ENCODE measurements around the gene LCN12.

LCN12 gene

DNA sequence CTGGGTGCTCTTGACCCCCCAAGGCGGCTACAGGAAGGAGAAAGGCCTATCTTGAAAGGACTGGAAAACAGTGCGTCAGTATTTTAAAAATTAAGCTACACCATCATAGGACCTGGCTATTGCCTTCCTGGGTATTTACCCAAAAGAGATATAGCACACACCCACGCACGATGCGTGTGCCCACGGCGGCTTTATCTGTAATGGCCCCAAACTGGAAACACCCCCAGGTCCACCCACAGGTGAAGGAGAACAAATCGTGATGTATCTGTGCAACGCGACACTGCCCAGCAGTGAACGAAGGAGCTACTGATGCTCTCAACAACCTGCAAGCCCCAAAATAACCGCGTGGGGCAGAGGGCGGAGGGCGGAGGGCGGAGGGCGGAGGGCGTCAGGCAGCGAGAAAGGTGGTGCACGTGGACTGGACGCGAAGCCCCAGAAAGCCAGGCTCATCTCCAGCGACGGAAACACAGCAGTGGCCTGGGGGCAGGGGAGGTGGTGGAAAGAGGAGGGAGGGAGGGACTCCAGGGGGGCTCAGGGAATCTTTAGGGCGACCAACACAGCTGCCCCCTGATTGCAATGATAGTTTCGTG is 12.9 kb downstream of the LCN12 start:
- Mint-ChIP-seq H3K36me3 (ENCODE audit: low read depth) (no peaks in the 10 kb centered on the region), H3K9me3 (no peaks in the 10 kb centered on the region), H3K4me1 (ENCODE audit: low read depth) (peaks cover 13% of the 10 kb centered on the region), H3K27me3 (ENCODE audit: low read depth) (no peaks in the 10 kb centered on the region), H3K4me3 (no peak overlapping the region), H3K27ac (peak overlapping the region; percentile 15)

DNA sequence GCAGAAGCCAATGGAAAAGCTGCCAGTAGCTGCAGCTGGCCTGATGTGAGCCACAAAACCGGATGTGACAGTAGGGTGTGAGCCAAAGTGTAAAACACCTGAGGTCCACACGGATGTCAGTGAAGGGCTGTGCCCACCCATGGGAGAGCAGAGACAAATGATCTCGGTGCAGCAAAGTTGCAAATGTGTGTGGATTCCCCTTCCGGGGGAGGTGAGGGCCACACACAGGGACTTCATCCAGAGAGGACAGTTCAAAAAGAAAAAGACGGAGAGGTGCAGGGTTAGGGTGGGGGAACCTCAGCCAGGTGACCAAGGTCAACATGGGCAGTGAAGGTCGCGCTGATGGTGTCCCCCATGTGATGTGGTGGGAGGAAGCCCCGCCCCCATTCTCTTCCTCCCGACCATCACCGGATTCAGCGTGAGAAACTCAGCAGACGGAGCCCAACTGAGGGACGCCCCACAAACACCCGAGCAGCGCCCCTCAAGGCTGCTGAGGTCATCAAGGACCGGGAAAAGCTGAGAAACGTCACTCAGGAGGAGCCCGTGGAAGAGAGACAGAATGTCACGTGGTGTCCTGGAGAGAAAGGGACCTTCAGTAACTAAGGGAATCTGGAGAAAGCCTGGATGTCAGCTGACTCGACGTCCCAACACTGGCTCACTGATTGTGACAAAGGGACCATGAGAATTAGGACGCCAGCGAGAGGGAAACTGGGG is 13.9 kb downstream of the LCN12 start:
- Mint-ChIP-seq H3K9me3 (no peaks in the 10 kb centered on the region), H3K4me3 (peak overlapping the region; percentile 64), H3K4me1 (ENCODE audit: low read depth) (peaks cover 11% of the 10 kb centered on the region), H3K27me3 (ENCODE audit: low read depth) (no peaks in the 10 kb centered on the region), H3K27ac (peak overlapping the region; percentile 80), H3K36me3 (ENCODE audit: low read depth) (no peaks in the 10 kb centered on the region)

DNA sequence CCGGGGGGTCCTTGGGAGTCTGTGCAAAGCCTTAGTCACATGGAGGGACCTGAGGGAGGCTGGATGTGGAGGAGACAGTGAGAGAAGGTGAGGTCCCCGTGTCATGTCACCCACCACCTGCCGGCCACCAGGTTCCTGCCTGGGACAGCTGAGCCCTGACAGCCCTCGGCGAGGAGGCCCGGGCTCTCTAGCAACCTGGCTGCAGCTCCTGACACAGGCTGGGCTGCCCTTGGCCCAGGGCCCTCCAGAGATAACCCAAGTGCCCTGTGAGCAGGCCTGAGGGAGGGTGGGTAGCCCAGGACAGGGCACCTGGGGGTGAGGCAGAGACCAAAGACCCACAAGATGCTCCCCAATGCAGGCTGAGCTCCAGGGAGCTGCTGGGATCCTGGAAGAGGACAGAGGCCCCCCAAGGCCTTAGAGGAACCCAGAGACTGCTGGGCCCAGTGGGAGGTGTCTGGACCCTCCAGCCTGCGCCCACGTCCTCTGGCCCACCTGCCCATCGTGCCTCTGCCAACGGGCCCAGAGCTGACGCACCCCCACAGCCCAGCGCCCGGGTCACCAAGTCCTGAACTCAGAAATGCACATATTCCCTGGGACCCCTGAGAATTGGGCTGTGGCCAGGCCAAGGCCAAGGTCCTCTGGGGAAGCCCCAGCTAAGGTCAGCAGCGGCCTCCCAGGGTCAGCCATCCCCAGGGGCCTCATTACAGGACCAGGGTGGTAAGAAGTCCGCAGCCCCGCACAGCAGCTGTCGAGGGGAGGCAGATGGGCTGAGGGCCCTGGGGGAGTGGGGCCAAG is 16.5 kb downstream of the LCN12 start:
- Mint-ChIP-seq H3K4me3 (no peak overlapping the region), H3K36me3 (ENCODE audit: low read depth) (no peaks in the 10 kb centered on the region), H3K4me1 (ENCODE audit: low read depth) (peaks cover 9% of the 10 kb centered on the region), H3K9me3 (no peaks in the 10 kb centered on the region), H3K27me3 (ENCODE audit: low read depth) (no peaks in the 10 kb centered on the region), H3K27ac (no peak overlapping the region)

DNA sequence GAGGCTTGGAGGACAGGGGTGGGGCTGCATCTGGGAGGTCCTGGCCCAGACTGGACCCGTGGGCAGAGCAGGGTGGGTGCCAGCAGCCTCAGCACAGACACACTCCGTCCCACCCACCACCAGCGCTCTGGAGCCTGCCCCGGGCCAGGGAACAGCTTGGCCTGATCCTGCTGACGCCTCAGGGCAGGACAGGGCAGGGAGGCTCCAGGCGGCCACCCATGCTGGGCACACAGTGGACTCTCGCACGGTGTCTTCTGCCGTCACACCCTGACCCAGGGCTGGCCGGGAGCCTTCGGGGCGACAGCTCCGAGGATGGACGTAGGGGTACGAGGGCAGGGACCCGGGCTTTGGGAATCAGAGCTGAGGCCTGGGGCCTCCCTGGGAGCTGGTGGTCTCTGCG is 17.1 kb downstream of the LCN12 start:
- Mint-ChIP-seq H3K27me3 (ENCODE audit: low read depth) (no peaks in the 10 kb centered on the region), H3K9me3 (no peaks in the 10 kb centered on the region), H3K27ac (no peak overlapping the region)

DNA sequence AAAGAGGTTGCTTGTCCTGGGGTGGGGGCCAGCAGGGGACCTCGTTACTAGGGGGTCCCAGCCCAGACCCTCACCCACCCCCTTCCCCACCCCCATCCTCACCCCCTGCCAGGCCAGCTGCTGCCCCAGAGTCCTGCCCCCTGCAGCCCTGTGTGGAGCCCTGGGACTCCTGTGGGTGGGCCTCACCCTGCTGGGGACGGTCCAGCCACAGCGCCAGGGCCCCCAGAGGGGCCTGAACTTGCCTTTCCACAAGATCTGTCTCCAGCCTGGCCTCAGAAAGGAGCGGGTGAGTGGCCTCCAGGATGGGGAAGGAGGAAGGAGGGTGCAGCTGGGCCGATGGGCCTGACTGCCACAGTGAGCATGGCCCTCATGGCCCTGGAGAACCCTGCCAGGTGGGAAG is 17.7 kb downstream of the LCN12 start:
- Mint-ChIP-seq H3K4me3 (no peak overlapping the region), H3K27me3 (ENCODE audit: low read depth) (no peaks in the 10 kb centered on the region), H3K27ac (no peak overlapping the region), H3K4me1 (ENCODE audit: low read depth) (peaks cover 4% of the 10 kb centered on the region), H3K9me3 (no peaks in the 10 kb centered on the region), H3K36me3 (ENCODE audit: low read depth) (no peaks in the 10 kb centered on the region)

More for the DNA sequence above, 17.1 kb downstream of the LCN12 start:
- Mint-ChIP-seq H3K36me3 (ENCODE audit: low read depth) (no peaks in the 10 kb centered on the region), H3K4me1 (ENCODE audit: low read depth) (peaks cover 9% of the 10 kb centered on the region), H3K4me3 (no peak overlapping the region)

DNA sequence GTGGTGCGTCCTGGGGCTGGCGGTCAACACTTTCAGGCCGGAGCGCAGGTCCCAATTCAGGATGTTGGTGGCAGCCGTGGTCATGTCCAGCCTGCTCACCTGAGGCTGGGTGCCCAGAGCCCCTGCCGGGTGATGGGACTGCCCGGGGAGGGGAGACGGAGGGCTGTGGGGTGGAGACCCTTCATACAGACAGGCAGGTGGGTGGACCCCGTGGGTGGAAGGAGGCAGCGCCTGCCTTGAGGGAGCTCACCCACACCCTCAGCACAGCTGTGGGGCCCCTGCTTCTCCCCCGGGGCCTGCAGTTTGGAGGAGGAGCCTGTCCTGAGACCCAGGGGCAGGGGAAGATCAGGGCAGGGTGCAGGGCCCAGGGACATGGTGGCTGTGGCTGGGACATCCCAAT is 18.3 kb downstream of the LCN12 start:
- Mint-ChIP-seq H3K36me3 (ENCODE audit: low read depth) (no peaks in the 10 kb centered on the region), H3K4me3 (no peak overlapping the region), H3K9me3 (no peaks in the 10 kb centered on the region), H3K27me3 (ENCODE audit: low read depth) (no peaks in the 10 kb centered on the region), H3K4me1 (ENCODE audit: low read depth) (peaks cover 5% of the 10 kb centered on the region), H3K27ac (no peak overlapping the region)

DNA sequence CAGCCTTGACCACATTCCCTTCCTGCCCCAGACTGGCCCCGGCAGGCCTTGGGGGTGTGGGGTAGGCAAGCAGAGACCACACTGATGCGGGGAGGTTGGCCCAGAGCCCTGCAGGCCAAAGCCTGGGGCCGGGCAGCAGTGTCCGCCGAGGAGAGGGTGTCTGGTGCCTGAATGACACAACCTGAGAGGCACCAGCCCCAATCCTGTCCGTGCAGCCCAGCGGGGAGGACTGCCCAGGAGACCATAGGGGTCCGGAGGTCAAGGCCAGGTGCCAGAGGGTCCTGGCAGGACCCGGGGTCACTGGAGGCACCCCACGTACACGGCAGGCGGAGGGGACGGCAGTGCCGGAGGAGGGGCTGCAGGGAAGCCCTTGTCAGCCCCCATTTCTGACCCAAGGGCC is 19.7 kb downstream of the LCN12 start:
- Mint-ChIP-seq H3K9me3 (no peaks in the 10 kb centered on the region), H3K4me3 (no peak overlapping the region), H3K36me3 (ENCODE audit: low read depth) (no peaks in the 10 kb centered on the region), H3K27ac (no peak overlapping the region), H3K27me3 (ENCODE audit: low read depth) (peaks cover 5% of the 10 kb centered on the region), H3K4me1 (ENCODE audit: low read depth) (peaks cover 3% of the 10 kb centered on the region)

DNA sequence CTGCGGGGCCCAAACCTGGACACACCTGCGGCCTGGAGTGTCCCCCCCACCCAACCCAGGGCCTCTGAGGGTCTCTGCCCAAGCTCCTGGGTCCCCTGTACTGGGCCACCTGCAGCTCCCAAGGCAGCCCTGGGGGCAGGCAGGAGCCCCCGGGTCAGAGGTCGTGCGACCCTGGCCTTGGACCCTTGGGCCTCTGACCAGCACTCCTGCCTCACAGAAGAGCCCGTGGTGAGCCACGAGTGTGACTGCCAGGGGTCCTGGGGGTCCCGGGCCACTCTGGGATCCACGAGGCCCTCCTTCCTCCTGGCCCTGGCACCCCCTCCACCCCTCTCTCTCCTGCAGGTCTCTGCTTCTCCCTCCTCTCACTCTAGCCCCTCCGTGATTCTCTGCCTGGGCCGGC is 20.3 kb downstream of the LCN12 start:
- Mint-ChIP-seq H3K4me1 (ENCODE audit: low read depth) (peaks cover 3% of the 10 kb centered on the region), H3K36me3 (ENCODE audit: low read depth) (no peaks in the 10 kb centered on the region), H3K27me3 (ENCODE audit: low read depth) (peaks cover 5% of the 10 kb centered on the region), H3K4me3 (no peak overlapping the region), H3K27ac (no peak overlapping the region), H3K9me3 (no peaks in the 10 kb centered on the region)

DNA sequence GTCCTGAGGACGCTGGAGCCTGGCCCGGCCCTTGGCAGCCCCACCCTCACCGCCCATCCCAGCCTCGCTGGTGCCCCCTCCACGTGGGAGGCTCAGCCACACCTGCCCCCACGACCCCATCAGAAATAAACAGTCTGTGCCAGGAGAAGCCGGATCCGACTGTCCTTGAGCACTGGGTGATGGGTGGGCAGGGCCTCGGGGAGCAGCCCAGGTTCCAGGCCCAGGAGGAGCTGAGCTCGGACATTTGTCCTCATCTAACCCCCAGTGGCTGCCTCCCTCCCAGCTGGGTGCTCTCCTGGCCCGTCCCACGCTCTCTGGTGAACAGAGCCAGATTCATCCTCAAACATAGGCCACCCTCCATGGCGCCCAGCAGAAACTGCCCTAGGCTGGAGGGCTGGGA is 20.7 kb downstream of the LCN12 start:
- Mint-ChIP-seq H3K4me1 (ENCODE audit: low read depth) (peaks cover 3% of the 10 kb centered on the region), H3K4me3 (no peak overlapping the region), H3K27me3 (ENCODE audit: low read depth) (peaks cover 5% of the 10 kb centered on the region), H3K9me3 (no peaks in the 10 kb centered on the region), H3K27ac (no peak overlapping the region), H3K36me3 (ENCODE audit: low read depth) (no peaks in the 10 kb centered on the region)

DNA sequence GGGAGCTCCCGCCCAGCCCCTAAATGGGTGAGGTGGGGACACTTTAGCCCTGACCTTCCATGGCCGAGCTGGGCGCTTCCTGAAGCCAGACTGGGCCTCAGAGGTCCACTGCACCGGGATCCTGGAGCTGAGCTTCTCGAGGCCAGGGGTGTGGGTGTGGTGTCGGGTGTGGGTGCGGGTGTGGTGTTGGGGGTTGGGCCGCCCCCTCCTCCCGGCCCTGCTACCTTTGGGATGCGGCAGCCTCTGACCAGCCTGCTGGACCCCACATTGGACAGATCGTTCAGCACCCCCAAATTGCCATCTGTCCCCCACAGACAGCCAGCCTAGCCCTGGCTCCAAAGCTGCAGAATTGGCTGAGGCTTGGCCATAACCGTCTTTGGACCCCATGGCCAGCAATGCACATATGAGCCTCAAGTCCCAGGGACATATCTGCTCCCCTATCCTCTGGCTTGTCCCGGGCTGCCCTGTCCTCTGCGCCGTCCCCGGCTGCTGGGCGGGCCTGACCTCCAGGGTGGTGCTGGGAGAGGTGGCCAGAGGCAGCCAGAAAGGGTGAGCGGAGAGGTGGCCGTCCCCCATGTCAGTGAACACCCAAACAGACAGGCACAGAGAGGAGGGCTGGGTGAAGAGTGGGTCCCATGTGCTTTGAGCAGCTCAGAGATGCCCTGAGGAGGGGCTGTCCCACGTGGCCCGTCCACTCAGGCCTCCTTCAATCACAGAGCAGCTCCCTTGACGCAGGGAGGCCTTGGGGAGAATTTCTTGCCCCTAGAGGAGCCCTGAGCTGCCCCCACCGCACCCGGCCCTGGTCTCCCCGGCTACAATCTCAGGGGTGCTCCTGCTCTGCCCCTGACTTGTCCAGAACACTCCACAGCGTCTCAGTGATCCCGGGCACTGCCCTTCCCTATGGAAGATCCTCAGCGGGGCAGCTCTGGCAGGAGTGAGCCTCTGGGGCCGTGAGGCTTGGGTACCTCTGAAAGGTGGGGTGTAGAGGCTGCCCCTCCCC is 21.8 kb downstream of the LCN12 start:
- Mint-ChIP-seq H3K27ac (no peak overlapping the region), H3K4me1 (ENCODE audit: low read depth) (peaks cover 3% of the 10 kb centered on the region), H3K4me3 (no peak overlapping the region), H3K27me3 (ENCODE audit: low read depth) (peaks cover 5% of the 10 kb centered on the region), H3K36me3 (ENCODE audit: low read depth) (no peaks in the 10 kb centered on the region), H3K9me3 (no peaks in the 10 kb centered on the region)

DNA sequence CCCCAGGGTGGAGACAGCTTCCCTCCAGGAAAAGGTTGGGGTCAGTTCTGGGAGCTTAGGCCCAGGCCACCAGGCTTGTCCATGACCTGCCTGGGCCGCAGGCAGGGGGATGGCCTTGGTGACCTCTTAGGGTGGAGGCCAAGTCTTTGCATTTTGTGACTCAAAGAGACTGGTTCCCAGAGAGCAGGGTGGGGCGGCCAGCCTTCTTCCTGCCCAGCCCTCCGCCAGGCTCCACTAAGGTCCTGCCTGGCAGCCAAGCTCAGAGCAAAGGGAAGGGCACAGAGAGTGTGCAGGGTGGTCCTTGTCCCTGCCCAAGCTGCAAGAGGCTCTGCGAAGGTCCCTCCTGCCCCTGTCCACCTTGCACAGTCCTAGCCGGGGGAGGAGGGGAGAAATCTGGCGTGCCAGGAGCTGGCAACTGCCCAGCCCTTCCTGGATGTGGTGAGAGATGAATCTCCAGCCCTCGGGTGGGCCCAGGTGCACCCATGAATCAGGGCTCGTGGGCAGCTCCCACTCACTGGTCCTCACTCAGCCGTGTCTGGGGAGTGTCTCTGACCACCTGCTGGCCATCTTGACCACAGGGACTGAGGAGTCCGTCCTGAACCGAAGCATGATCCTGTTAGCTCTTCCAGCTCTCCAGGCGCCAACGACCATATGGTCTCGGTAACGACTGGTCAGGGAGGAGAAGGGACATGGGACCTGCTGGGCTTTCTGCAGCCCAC is 22.9 kb downstream of the LCN12 start:
- Mint-ChIP-seq H3K4me1 (ENCODE audit: low read depth) (peaks cover 3% of the 10 kb centered on the region), H3K9me3 (no peaks in the 10 kb centered on the region), H3K27ac (peak overlapping the region; percentile 59), H3K36me3 (ENCODE audit: low read depth) (no peaks in the 10 kb centered on the region), H3K27me3 (ENCODE audit: low read depth) (peaks cover 5% of the 10 kb centered on the region), H3K4me3 (peak overlapping the region; percentile 34)

DNA sequence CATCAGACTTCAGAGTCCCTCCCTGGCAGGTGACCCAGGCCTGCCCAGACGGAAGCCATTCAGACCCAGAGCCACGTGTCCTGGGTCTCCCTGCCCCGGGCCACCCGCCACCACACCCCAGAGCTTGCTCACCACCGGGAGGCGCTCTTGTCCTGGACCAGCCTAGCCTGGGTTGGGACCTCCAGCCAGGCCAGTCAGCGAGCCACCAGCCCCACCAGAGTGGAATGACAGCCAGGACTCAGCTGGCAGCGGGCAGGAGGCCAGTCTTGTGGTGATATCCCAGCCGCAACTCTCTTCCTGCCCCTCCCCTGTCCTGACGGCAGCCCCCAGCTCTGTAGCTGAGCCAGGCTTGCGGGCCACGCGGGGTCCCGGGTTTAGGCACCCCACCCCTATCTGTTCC is 23.6 kb downstream of the LCN12 start:
- Mint-ChIP-seq H3K9me3 (no peaks in the 10 kb centered on the region), H3K4me1 (ENCODE audit: low read depth) (peaks cover 3% of the 10 kb centered on the region), H3K27ac (no peak overlapping the region), H3K36me3 (ENCODE audit: low read depth) (no peaks in the 10 kb centered on the region), H3K4me3 (peak overlapping the region; percentile 34), H3K27me3 (ENCODE audit: low read depth) (peaks cover 8% of the 10 kb centered on the region)

DNA sequence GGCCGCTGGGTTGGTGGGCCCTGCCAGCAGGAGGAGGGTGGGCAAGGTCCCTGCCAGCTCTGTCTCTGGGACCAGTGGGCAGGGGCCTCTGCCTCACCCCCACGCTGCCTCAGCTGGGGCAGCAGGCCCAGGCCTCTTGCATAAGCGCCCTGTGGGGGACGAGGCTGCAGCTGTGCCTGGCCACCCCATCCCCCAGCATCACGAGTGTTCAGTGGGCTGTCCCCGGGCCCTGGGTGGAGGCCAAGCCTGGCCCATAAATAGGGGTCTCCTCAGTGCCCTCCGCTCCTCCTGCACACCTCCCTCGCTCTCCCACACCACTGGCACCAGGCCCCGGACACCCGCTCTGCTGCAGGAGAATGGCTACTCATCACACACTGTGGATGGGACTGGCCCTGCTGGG is 25.1 kb downstream of the LCN12 start, which contains the start of gene PTGDS:
Gene PTGDS (plus strand): TSS at position 282 of the 400 bp plus-strand sequence. CDS start 75 bp downstream, at position 357.
- no peak within 1 kb of the TSS for H3K4me3 Mint-ChIP-seq
- peaks cover 3% of the 10 kb centered on the region for H3K4me1 Mint-ChIP-seq (ENCODE audit: low read depth)
- no peak within 1 kb of the TSS for H3K27ac Mint-ChIP-seq
- H3K27me3 Mint-ChIP-seq (ENCODE audit: low read depth): peaks cover 9% of the 10 kb centered on the region
- H3K9me3 Mint-ChIP-seq: no peaks in the 10 kb centered on the region
- H3K36me3 Mint-ChIP-seq (ENCODE audit: low read depth): no peaks in the 10 kb centered on the region

Data from T-helper 1 cell treated with Interleukin-12 subunit alpha and Interleukin-12 subunit beta and Interleukin-4 antibody, amounts not matched to agents 30 μg/mL and 1 μg/mL, for 36 hours (primary cell).